Osteocyte (in vitro differentiated cells): Measurements from ENCODE around the gene NENF. TPM values are rescaled to one million over a fixed set of nuclear protein-coding genes. Genes with fewer than 3 reads are reported as not detected.
"Not testable (repeated sequence)": the region's sequence is repeated elsewhere in the genome, so short reads cannot be mapped to it uniquely, and the experiment has no call there.

ENCODE experiments used
- DNase-seq: peaks from one replicate; pipeline ENCODE4 v3.0.0; 2021; ENCODE audit warnings: mixed read lengths; ENCODE audit not compliant: unreplicated experiment; ENCODE audit errors: extremely low spot score
- H3K27ac Mint-ChIP-seq: one replicate; pipeline ENCODE4 v1.8.0; 2021; ENCODE audit warnings: mild to moderate bottlenecking, mixed read lengths; ENCODE audit not compliant: unreplicated experiment
- H3K27me3 Mint-ChIP-seq: one replicate; pipeline ENCODE4 v1.8.0; 2021; ENCODE audit warnings: mixed read lengths; ENCODE audit not compliant: unreplicated experiment
- H3K36me3 Mint-ChIP-seq: one replicate; pipeline ENCODE4 v1.8.0; 2021; ENCODE audit warnings: mixed read lengths; ENCODE audit not compliant: unreplicated experiment
- H3K4me1 Mint-ChIP-seq: one replicate; pipeline ENCODE4 v1.8.0; 2021; ENCODE audit warnings: mixed read lengths; ENCODE audit not compliant: unreplicated experiment
- H3K4me3 Mint-ChIP-seq: one replicate; pipeline ENCODE4 v1.8.0; 2021; ENCODE audit warnings: mild to moderate bottlenecking, moderate library complexity, mixed read lengths; ENCODE audit not compliant: unreplicated experiment
- H3K9me3 Mint-ChIP-seq: one replicate; pipeline ENCODE4 v1.8.0; 2021; ENCODE audit warnings: mixed read lengths; ENCODE audit not compliant: unreplicated experiment
- total RNA-seq: library from RNA; stranded (reverse); gene quantifications from 2 replicates; pipeline ENCODE4 v1.2.1, GENCODE V29; 2021
- TF ChIP-seq, protein P1 (sequence below): fragments of 200-600 bp; sonication (generic); IDR thresholded peaks from 2 replicates; pipeline ENCODE4 v1.5.0; 2021; ENCODE audit warnings: antibody characterized with exemption, mild to moderate bottlenecking, moderate library complexity

Gene NENF
- total RNA-seq, 1 donor from 2014 or later = 55.9 TPM

DNA sequence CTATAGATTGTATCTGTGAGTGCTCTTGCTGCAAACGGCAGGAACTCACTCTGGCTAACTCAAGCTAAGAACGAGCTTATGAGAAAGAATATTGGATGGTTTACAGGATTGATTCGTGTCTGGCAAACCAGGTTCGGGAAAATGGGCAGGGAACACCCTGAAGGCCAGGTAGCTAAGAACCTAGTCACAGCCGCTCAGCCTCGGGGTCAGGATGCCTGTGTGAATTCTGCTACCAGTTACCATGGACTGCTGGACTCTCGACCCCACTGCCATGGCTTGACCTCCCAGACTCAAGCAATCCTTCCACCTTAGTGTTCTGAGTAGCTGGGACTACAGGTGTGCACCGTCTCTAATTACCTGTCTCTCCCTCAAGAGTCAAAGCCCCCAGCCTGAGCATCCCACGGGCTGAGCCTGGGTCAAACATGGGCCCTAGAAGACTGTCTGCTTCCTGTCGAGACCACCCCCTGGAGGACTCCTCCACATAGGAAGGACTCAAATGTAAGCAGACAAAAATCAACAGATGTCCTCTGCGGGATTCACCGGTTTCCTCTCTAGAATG lies 45.8 kb downstream of the NENF start:
- Mint-ChIP-seq H3K36me3 (no peaks in the 10 kb centered on the region), H3K27me3 (peaks cover 10% of the 10 kb centered on the region), H3K4me1 (peaks cover 40% of the 10 kb centered on the region), H3K9me3 (no peaks in the 10 kb centered on the region), H3K4me3 (no peak overlapping the region), H3K27ac (no peak overlapping the region)
- TF ChIP-seq, protein P1, sequence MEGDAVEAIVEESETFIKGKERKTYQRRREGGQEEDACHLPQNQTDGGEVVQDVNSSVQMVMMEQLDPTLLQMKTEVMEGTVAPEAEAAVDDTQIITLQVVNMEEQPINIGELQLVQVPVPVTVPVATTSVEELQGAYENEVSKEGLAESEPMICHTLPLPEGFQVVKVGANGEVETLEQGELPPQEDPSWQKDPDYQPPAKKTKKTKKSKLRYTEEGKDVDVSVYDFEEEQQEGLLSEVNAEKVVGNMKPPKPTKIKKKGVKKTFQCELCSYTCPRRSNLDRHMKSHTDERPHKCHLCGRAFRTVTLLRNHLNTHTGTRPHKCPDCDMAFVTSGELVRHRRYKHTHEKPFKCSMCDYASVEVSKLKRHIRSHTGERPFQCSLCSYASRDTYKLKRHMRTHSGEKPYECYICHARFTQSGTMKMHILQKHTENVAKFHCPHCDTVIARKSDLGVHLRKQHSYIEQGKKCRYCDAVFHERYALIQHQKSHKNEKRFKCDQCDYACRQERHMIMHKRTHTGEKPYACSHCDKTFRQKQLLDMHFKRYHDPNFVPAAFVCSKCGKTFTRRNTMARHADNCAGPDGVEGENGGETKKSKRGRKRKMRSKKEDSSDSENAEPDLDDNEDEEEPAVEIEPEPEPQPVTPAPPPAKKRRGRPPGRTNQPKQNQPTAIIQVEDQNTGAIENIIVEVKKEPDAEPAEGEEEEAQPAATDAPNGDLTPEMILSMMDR = no peak
- no peak for DNase-seq

DNA sequence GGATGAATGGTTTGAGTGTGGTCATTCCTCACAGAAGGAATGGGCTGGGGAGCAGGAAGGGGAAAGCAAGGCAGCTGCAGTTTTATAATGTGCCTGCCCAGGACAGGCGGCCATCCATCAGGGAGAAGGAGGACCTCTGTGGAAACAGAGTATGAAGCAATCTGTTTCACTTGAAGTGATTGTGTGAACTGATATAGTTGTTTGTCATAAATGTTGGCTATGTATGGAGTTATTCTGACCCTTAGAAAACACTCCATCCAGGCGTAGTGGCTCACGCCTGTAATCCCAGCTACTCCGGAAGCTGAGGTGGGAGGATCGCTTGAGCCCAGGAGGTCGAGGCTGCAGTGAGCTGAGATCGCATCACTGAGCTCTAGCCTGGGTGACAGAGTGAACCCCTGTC lies 46.5 kb downstream of the NENF start:
- Mint-ChIP-seq H3K27ac (no peak overlapping the region), H3K4me1 (peaks cover 45% of the 10 kb centered on the region), H3K27me3 (peaks cover 10% of the 10 kb centered on the region), H3K9me3 (no peaks in the 10 kb centered on the region), H3K4me3 (no peak overlapping the region), H3K36me3 (no peaks in the 10 kb centered on the region)
- TF ChIP-seq, protein P1 = no peak
- no peak for DNase-seq

DNA sequence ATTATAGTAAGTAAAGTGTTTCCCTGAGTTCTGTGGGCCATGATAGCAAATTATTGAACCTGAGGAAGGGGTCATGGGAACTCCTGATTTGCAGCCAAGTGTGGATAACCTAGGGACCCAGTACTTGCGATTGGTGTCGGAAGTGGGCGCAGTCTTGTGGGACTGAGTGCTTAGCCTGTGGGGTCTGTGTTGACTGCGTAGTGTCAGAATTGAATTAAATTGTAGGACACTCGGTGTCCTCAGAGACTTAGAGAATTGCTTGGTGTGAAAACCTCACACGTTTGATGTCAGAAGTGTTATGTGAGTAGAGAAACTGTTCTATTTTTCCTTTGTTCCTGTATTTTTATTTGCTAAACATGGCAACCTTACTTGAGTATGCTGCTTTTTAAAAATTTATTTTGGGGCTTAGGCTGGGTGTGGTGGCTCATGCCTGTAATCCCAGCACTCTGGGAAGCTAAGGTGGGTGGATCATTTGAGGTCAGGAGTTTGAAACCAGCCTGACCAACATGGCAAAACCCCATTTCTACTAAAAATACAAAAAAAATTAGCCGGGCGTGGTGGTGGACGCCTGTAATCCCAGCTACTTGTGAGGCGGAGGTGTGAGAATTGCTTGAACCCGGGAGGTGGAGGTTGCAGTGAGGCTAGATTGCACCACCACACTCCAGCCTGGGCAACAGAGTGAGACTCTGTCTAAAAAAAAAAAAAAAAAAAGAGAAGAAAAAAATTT lies 48.2 kb downstream of the NENF start:
- Mint-ChIP-seq H3K27ac (peak overlapping the region; percentile 86), H3K4me1 (peaks cover 52% of the 10 kb centered on the region)
- not testable (repeated sequence) for H3K4me3 Mint-ChIP-seq, H3K27me3 Mint-ChIP-seq, H3K9me3 Mint-ChIP-seq, H3K36me3 Mint-ChIP-seq, DNase-seq

DNA sequence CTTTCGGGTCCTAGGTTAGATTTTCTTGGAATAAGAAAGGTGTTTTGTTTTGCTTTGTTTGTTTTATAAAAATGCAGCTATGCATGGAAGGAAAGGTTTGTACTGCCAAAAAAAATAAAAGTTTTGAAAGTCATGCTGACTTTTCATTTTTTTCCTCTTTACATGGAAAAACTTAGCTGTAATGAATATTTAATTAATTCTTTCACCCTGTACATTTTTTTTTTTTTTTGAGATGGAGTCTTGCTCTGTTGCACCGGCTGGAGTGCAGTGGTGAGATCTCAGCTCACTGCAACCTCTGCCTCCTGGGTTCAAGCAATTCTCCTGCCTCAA lies 48.7 kb downstream of the NENF start:
- no peak overlapping the region for H3K4me3 Mint-ChIP-seq
- H3K9me3 Mint-ChIP-seq = no peaks in the 10 kb centered on the region
- TF ChIP-seq, protein P1 = no peak
- peaks cover 57% of the 10 kb centered on the region for H3K4me1 Mint-ChIP-seq
- peak overlapping the region; percentile 86 for H3K27ac Mint-ChIP-seq
- peaks cover 3% of the 10 kb centered on the region for H3K27me3 Mint-ChIP-seq
- H3K36me3 Mint-ChIP-seq = no peaks in the 10 kb centered on the region
- DNase-seq = no peak

DNA sequence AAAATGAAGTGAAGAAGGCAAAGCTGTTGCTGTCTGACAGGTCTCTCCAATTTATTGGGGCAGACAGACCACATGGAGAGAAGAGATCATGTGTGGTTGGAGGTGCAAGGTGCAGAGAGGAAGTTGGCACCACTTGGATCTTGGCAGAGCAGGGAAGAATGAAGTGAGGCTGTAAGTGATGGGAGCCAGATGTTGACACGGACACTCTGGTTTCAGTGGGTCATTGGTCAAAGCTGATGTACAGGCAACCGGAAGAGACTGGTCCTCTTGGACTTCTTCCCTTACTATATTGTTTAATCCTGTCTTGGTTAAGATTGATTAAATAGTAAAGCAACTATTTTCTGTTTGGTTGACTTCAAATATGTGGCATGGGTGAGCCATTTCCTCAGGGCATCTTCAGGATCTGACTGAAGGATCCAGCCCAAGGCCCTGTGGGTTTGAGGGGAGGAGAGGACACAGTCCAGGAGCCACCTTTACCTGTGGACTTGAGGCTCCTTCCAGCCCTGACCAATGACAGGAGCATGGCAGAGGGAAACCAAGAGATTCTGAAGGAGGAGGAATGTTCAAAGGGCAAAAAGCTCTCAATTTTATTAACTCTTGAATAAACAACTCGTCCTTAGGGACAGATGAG lies 49.4 kb downstream of the NENF start:
- no peaks in the 10 kb centered on the region for H3K27me3 Mint-ChIP-seq
- no peaks in the 10 kb centered on the region for H3K9me3 Mint-ChIP-seq
- H3K4me1 Mint-ChIP-seq = peaks cover 58% of the 10 kb centered on the region
- DNase-seq = no peak
- TF ChIP-seq, protein P1 = no peak
- H3K27ac Mint-ChIP-seq = peak overlapping the region; percentile 86
- H3K36me3 Mint-ChIP-seq = no peaks in the 10 kb centered on the region
- H3K4me3 Mint-ChIP-seq = peak overlapping the region; percentile 10
